MM.1S (cell line): ENCODE measurements around the gene AGPS.

Source experiments
- CTCF ChIP-seq: fragments of 300-600 bp; sonication (generic); IDR thresholded peaks from 2 replicates; pipeline ENCODE4 v1.5.1; 2016; ENCODE audit warnings: antibody characterized with exemption, low read length, mixed read lengths
- EZH2 ChIP-seq: fragments of 300-600 bp; sonication (generic); optimal IDR thresholded peaks from 2 replicates; pipeline ENCODE3; 2017; ENCODE audit warnings: low read depth, mild to moderate bottlenecking, antibody characterized with exemption, low read length, mixed read lengths

DNA sequence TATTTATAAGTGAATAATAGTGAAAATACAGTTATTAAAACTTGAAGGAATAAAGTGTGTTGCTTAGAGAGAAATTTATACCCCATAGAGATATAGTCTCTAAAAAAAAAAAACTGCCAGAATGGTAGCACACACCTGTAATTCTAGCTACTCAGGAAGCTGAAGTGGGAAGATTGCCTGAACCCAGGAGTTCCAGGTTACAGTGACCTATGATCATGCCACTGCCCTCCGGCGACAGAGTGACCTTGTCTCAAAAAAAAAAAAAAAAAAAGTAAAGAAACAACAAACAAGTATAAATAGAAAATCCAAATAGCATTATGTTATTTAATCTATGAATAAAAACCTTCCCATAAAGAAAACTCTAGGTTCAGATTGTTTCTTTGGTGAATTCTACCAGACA, 7.4 kb upstream of the AGPS start:
- TF ChIP-seq CTCF (no peak), EZH2 (no peak)
